GM21360 (cell line): ENCODE results near the gene ZNF629.

Experiments
- ATAC-seq: cut with Tn5 transposase; IDR thresholded peaks from one replicate; pipeline ENCODE4 v1.9.1; 2021; ENCODE audit warnings: mild to moderate bottlenecking, moderate library complexity; ENCODE audit not compliant: unreplicated experiment

The ZNF629 gene

DNA sequence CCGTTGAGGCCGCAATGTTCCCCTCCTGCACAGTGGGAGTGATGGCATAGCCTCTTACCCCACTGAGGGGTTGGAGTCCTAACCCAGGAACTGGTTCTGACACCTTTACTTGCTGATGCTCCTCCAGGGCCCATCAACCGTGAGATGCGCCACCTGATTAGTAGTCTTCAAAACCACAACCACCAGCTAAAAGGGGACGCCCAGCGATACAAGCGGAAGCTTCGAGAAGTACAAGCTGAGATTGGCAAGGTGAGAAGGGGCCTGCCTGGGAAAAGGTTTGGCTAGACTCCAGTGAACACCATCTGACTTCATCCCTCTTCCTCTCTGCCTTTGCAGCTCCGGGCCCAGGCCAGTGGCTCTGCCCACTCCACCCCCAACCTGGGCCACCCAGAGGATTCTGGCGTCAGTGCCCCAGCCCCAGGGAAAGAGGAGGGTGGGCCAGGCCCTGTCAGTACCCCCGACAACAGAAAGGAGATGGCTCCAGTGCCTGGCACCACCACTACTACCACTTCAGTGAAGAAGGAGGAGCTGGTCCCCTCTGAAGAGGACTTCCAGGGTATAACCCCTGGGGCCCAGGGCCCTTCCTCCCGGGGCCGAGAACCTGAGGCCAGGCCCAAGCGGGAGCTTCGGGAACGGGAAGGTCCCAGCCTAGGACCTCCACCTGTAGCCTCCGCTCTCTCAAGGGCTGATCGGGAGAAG lies 19.1 kb downstream of the ZNF629 start:
- no peak for ATAC-seq

- ATAC-seq: no peak
These were observed 20.1 kb downstream of the ZNF629 start for GRCh38 chr16:30766933-30767284.

DNA sequence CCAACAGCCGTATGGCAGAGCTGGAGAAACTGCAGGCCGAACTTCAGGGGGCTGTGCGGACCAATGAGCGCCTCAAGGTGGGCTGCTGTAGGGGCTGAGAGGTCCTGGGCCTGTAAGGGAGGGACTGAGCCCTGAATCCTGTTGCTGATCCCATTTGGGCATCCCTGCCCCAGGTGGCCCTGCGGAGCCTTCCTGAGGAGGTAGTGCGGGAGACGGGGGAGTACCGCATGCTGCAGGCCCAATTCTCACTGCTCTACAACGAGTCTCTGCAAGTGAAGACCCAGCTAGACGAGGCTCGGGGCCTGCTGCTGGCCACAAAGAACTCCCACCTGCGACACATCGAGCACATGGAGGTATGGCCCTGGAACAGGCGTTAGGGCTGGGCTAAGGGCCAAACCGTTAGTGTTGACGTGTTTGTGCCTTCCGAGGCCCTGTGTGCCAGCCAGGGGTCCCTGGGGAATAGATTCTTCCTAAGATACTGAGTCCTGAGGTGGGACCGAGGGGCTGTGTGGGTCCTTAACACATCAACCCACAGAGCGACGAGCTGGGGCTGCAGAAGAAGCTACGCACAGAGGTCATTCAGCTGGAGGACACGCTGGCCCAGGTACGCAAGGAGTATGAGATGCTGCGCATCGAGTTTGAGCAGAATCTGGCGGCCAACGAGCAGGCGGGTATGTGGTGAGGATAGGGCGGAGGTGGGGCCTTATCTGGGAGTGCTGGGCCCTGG lies 20.6 kb downstream of the ZNF629 start:
- no peak for ATAC-seq

DNA sequence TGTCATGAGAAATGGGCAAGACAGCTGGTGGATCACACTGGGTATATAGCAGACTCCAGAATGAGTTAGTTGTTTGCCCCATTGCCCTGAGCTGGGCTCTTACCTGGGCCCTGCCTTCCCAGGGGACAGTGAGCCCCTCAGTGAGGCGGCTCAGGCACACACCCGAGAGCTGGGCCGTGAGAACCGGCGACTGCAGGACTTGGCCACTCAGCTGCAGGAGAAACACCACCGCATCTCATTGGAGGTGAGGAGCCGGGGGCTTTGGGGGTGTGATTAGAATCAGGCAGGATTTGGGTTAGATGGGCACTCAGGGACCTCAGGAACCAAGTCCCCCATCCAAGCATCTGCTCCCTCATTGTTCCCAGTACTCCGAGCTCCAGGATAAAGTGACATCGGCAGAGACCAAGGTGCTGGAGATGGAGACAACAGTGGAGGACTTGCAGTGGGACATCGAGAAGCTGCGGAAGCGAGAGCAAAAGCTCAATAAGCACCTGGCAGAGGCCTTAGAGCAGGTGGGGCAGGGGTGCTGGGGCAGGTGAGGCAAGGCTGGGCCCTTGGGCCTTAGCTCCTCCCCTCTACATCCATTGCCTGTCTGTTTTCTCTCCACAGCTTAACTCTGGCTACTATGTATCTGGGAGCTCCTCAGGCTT lies 22.1 kb downstream of the ZNF629 start:
- no peak for ATAC-seq

- no peak for ATAC-seq
These were observed 22.9 kb downstream of the ZNF629 start for GRCh38 chr16:30764086-30764485.

DNA sequence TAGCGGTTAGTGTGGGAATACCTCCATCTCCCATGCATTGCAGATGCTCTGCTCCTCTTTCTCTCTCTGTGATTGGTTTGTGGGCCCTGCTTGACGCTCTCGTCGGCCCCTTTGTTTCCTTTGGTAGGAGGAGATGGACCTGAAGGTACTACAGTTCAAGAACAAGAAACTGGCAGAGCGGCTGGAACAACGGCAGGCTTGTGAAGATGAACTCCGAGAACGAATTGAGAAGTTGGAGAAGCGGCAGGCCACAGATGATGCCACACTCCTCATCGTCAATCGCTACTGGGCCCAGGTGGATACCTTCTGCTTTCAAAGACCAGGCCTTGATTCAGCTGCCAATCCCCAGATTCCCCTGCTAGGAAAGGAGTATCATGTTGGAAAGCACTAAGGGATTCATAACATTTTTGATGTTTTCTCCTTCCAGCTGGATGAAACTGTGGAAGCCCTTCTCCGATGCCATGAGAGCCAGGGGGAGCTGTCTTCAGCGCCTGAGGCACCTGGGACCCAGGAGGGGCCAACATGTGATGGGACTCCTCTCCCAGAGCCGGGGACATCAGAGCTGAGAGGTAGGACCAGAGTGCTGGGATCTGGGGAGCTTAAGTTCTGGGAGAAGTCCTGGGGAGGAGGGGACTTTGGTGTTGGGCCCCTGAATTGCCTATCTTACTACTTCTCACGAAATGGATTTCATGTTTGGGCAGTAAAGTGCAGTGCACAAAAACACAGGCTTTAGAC lies 23.8 kb downstream of the ZNF629 start:
- ATAC-seq: no peak

- ATAC-seq: peak; percentile 63
These were observed 24.8 kb downstream of the ZNF629 start, which contains the start of the genes CFAP119 and RNF40 for GRCh38 chr16:30761928-30762902. TSS of gene CFAP119 (minus strand) at chr16:30762062. CDS start at chr16:30761748, 314 bp downstream. TSS of gene RNF40 (plus strand) at chr16:30762322. CDS start at chr16:30762546, 224 bp downstream.

DNA sequence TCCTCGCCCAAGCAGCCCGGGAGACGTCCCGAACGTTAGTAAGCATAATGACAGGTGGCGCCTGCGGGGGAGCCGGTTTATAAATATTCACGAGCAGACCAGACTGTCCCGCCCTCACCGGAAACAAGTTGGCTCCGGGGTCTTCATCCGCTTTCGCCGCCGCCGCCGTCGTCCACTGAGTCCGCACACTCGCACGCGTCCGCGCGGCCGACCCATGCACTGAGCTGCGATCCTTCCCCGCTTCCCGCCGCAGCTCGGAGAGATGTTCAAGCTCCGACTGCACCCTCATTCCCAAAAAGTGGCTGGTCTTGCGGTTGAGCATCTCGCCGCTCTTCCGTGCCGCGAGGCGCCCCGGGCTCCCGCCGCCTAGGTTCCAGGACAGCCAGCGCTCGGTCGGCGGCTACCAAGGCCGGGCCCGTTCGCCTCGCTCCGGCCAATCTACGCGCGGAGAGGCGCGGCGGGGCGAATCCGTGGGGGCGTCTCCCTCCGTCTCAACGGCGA lies 25.5 kb downstream of the ZNF629 start:
- peak; percentile 27 for ATAC-seq

DNA sequence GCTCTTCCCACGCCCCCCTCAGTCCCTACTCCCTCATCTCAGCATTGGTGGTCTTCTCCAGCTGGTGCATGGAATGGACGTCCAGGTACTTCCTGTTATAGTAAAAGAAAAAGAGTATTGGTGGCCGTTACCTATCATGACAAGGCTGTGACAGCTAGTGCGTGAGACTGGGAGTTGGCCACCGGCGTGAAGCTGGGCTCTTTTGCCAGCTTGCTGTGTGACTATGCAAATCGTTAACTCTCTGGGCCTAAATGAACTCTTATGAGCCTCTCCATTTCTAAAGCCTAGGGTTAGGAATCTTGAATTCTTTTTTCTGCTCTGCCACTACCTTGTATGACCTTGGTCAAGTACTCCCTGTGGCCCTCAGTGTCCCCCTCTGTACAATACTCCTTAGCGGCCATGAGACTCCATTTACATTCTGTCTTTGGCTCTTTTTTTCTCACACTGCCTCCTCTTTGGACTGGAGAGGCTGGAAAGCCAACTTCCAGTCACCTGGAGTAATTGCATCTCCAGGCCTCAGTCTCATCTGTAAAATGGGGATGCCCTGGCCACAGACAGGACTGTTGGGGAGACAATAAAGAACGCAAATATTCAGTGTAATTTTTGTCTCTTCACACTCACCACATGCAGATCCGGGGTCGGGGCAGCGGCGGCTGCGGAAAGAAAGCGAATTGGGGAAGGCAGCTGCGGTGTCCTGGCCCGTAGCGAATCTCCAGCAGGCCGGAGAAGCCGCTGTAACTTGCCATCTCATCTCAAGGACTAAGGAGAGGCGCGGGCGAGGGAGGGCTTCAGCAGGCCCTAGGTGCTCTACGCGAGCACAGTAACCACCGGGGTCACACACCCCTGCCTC lies 26.2 kb downstream of the ZNF629 start:
- no peak for ATAC-seq

- ATAC-seq: no peak
These were observed 26.9 kb downstream of the ZNF629 start for GRCh38 chr16:30760001-30760559.

- no peak for ATAC-seq
These were observed 28.0 kb downstream of the ZNF629 start for GRCh38 chr16:30758988-30759491.

DNA sequence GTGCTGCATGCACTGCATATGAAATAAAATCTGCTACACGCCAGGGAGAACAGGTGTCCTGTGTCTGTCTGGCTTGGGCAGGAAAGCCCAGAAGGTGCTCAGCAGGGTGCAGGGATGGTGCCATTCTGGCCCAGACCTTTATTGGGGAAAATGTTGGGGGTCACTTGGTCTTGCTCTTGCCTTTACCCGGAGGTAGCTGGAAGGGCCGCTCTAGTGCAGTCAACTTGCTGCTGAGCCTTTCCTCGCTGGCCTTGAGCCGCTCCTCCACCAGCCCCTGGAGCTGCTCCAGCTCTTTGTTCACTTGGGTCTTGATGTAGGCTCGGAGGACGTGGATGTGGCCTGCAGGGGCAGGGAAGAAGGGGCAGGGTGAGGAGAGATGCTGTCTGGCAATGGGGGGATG lies 29.7 kb downstream of the ZNF629 start:
- ATAC-seq: no peak

DNA sequence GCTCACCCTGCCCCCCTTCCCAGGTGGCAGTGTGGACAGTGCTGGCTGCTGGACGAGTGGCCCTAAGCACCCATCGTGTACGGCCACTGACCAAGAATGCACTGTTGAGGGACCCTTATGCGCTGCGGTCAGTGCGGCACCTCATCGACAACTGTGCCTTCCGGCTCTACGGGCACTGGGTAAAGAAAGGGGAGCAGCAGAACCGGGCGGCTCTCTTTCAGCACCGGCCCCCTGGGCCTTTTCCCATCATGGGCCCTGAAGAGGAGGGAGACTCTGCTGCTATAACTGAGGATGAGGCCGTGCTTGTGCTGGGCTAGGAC lies 30.3 kb downstream of the ZNF629 start:
- ATAC-seq: no peak

GRCh38 chr16:30755955-30756780 lies 30.8 kb downstream of the ZNF629 start:
- no peak for ATAC-seq

GRCh38 chr16:30753596-30753995 lies 33.4 kb downstream of the ZNF629 start:
- no peak for ATAC-seq

DNA sequence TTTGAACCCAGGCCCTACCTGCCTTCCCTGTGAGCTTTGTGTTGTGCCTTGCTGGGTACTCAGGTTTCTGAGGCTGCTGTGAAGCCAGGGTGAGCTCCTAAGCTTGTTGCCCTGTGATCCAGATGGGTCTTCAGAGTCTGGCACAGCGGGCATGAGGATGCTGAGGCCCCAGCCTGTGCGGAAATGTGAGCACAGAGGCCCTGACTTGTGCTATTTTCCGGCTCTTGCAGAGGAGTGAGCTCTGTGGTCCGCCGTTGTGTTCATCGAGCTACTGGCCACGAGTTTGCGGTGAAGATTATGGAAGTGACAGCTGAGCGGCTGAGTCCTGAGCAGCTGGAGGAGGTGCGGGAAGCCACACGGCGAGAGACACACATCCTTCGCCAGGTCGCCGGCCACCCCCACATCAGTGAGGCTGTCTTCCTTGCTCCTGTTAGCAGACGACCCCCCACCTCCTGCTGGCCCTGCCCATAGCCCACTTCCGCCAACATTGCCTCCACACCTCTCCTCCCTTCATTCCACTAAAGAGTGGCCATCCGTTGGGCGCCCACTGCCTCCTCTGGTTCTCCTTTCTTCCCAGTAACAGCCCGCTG lies 36.0 kb downstream of the ZNF629 start:
- ATAC-seq: no peak

GRCh38 chr16:30750201-30750600 lies 36.8 kb downstream of the ZNF629 start:
- ATAC-seq: no peak
